Chondrocyte (in vitro differentiated cells): ENCODE data around the gene GPHA2. TPM values are rescaled to one million over a fixed set of nuclear protein-coding genes. Genes with fewer than 3 reads are reported as not detected.

Experiments used
- DNase-seq: peaks from one replicate; pipeline ENCODE4 v3.0.0; 2021; ENCODE audit warnings: mixed read lengths, low spot score
- H3K27ac Mint-ChIP-seq: one replicate; pipeline ENCODE4 v1.8.0; 2021; ENCODE audit warnings: mild to moderate bottlenecking, moderate library complexity, mixed read lengths; ENCODE audit not compliant: unreplicated experiment
- H3K27me3 Mint-ChIP-seq: 2 replicates; pipeline ENCODE4 v1.8.0; 2021; ENCODE audit warnings: low read depth, mixed read lengths
- H3K36me3 Mint-ChIP-seq: 2 replicates; pipeline ENCODE4 v1.8.0; 2021; ENCODE audit warnings: low read depth, mixed read lengths
- H3K4me1 Mint-ChIP-seq: 2 replicates; pipeline ENCODE4 v1.8.0; 2021; ENCODE audit warnings: low read depth, mild to moderate bottlenecking, mixed read lengths
- H3K4me3 Mint-ChIP-seq: one replicate; pipeline ENCODE4 v1.8.0; 2021; ENCODE audit warnings: mild to moderate bottlenecking, moderate library complexity, mixed read lengths; ENCODE audit not compliant: unreplicated experiment
- H3K9me3 Mint-ChIP-seq: 2 replicates; pipeline ENCODE4 v1.8.0; 2021; ENCODE audit warnings: low read depth, mixed read lengths
- CTCF ChIP-seq: fragments of 200-600 bp; sonication (generic); IDR thresholded peaks from 2 replicates; pipeline ENCODE4 v1.5.0; 2021; ENCODE audit warnings: antibody characterized with exemption, mild to moderate bottlenecking, moderate library complexity
- total RNA-seq: library from RNA; stranded (reverse); gene quantifications from 3 replicates; pipeline ENCODE4 v1.2.1, GENCODE V29; 2021

Gene GPHA2
- total RNA-seq, 1 donor from 2014 or later: not detected

DNA sequence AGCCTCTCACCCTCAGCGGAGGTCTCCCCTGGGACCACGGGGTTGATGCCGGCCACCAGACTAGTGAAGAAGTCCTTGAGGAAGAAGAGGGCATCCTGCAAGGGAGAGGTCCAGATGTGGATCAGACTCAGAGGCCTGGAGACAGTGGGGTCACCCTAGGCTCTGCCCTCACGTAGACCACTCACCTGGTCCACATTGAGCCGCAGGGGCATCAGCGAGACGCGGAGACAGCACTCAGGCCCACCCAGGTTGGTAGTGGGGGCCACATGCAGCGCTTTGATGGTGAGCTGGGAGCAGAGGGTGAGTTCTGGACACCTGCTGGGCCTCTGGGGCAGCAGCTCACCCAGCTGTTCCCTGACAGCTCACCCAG, 37.6 kb downstream of the GPHA2 start:
- Mint-ChIP-seq H3K9me3 (no peaks in the 10 kb centered on the region), H3K4me3 (no peak overlapping the region), H3K36me3 (peaks cover 21% of the 10 kb centered on the region), H3K4me1 (no peaks in the 10 kb centered on the region), H3K27me3 (no peaks in the 10 kb centered on the region), H3K27ac (no peak overlapping the region)
- no peak for TF ChIP-seq CTCF
- no peak for DNase-seq

DNA sequence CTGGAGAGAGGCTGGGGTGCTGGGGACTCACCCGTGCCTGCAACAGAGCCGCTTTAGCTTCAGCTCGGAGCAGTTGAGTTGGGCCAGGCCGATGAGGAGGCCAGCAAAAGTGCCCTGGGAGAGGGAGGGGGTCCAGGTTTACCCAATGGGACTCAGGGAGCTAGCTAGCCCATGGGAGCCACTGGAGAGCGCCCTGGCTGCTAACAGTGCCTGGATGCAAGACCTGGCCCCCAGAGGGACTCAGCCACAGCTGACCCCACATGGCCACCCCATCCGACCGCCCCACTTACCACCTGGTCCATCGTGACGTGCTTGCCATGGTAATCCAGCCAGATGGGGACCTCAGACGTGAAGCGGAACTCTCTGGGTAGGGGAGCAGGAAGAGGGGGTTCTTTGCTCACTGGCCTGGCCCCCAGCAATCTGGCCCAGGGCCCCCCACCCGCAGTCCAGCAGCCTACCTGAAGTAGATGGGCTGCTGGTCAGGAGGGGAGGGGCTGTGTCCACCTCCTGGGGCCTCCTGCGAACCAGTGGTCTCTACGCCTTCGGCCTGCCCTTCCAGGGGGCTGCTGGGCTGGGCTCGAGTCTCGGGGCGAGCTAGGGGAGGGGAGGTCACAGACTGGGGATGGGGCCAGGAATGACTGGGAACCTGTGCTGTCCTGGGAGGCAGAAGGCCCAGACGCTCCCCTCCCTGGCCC, 38.2 kb downstream of the GPHA2 start:
- no peaks in the 10 kb centered on the region for H3K27me3 Mint-ChIP-seq
- no peak for TF ChIP-seq CTCF
- H3K9me3 Mint-ChIP-seq: no peaks in the 10 kb centered on the region
- H3K4me1 Mint-ChIP-seq: no peaks in the 10 kb centered on the region
- peak; percentile 81 for DNase-seq
- H3K4me3 Mint-ChIP-seq: no peak overlapping the region
- peaks cover 21% of the 10 kb centered on the region for H3K36me3 Mint-ChIP-seq
- no peak overlapping the region for H3K27ac Mint-ChIP-seq

DNA sequence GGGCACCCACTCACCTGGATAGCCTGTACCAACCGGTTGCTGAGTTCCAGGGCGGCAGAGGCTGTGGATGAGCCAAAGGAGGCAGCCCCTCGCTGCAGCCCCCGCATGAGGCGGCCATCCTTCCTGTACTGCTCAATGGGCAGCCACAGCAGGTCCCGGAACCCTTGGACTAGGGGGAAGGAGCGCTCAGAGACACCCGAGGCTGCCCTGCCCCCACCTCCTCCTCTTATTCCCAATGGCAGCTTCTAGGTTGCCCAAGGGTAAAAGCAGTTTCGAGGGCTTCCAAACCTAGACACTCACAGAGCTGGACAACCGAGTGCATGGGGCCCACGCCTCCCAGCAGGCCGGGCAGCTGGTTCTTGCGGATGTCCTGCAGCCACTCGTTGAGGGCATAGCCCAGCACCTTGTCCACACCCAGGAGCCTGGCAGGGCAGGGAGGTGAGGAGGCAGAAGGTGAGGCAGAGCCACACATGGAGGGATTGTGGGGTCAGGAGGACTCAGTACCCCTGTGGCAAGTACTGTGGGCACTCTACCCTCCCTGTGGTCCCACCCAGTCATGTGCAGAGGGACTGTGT, 39.2 kb downstream of the GPHA2 start:
- Mint-ChIP-seq H3K36me3 (peaks cover 19% of the 10 kb centered on the region), H3K27me3 (no peaks in the 10 kb centered on the region), H3K4me3 (no peak overlapping the region), H3K4me1 (no peaks in the 10 kb centered on the region), H3K9me3 (no peaks in the 10 kb centered on the region), H3K27ac (no peak overlapping the region)
- no peak for TF ChIP-seq CTCF
- peak; percentile 78 for DNase-seq

DNA sequence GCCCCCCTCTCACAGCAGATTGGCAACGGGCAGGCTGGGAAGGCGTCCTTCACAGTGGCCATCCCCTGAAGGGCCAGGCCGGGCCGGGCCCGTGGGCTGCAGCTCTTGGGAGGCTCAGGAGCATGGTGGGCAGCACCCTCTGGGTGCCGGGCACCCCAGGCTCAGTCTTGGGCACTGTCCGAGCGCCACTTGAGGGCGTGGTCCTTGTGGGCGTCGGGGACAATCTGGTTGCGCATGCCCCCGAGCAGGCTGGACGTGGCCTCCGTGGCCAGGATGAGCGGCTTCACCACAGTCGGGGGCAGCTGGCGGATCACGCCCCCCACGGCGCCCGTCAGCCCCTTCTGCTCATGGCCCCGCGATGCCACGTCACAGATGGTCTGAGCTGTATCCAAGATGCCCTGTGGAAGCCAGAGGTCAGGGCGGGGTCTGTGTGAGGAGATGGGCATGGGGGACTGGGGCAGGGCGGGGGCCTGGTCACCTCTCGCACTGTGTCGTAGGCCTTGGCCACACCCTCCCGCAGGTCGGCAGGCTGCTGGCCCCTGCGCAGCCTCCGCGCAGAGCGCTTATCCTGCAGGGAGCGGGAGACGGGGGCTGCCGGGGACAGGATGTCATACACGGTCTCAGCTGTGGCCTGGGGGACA, 40.8 kb downstream of the GPHA2 start:
- H3K9me3 Mint-ChIP-seq: no peaks in the 10 kb centered on the region
- no peaks in the 10 kb centered on the region for H3K27me3 Mint-ChIP-seq
- DNase-seq: peak; percentile 88
- no peak overlapping the region for H3K4me3 Mint-ChIP-seq
- no peaks in the 10 kb centered on the region for H3K4me1 Mint-ChIP-seq
- no peak for TF ChIP-seq CTCF
- peaks cover 13% of the 10 kb centered on the region for H3K36me3 Mint-ChIP-seq
- H3K27ac Mint-ChIP-seq: no peak overlapping the region

- no peaks in the 10 kb centered on the region for H3K9me3 Mint-ChIP-seq
- no peaks in the 10 kb centered on the region for H3K27me3 Mint-ChIP-seq
- H3K4me3 Mint-ChIP-seq: no peak overlapping the region
- H3K4me1 Mint-ChIP-seq: no peaks in the 10 kb centered on the region
- peaks cover 10% of the 10 kb centered on the region for H3K36me3 Mint-ChIP-seq
- peak; percentile 88 for TF ChIP-seq CTCF
- DNase-seq: peak; percentile 93
- no peak overlapping the region for H3K27ac Mint-ChIP-seq
Observed at GRCh38 chr11:64894070-64894811, 41.5 kb downstream of the GPHA2 start.
